GM18502 (cell line): ENCODE results near the gene OR1L1.

Source experiments
- ATAC-seq: cut with Tn5 transposase; IDR thresholded peaks from one replicate; pipeline ENCODE4 v1.9.1; 2021; ENCODE audit warnings: mild to moderate bottlenecking; ENCODE audit not compliant: unreplicated experiment, poor library complexity

OR1L1 gene

GRCh38 chr9:122661416-122661815, at the start of gene OR1L1:
TSS of gene OR1L1 (plus strand) at chr9:122661716. CDS start at chr9:122661716, 0 bp downstream.
- no peak for ATAC-seq

GRCh38 chr9:122614362-122614761, 47.2 kb upstream of the OR1L1 start, which contains the start of gene OR1Q1:
TSS of gene OR1Q1 (plus strand) at chr9:122614738. CDS start at chr9:122614738, 0 bp downstream.
- ATAC-seq = no peak

GRCh38 chr9:122619996-122620395, 41.5 kb upstream of the OR1L1 start:
- ATAC-seq = no peak

- ATAC-seq = no peak
Measured at GRCh38 chr9:122642226-122642625, 19.3 kb upstream of the OR1L1 start.

GRCh38 chr9:122656378-122656777, 5.1 kb upstream of the OR1L1 start:
- no peak for ATAC-seq

GRCh38 chr9:122657527-122657926, 4.0 kb upstream of the OR1L1 start, which contains the start of gene OR1B1:
TSS of gene OR1B1 (minus strand) at chr9:122657627.
- no peak for ATAC-seq

GRCh38 chr9:122672481-122672880, 11.0 kb downstream of the OR1L1 start:
- no peak for ATAC-seq

GRCh38 chr9:122684851-122685250, 23.3 kb downstream of the OR1L1 start:
- ATAC-seq = no peak

- ATAC-seq = no peak
Measured at GRCh38 chr9:122695696-122696095, 34.2 kb downstream of the OR1L1 start.
